NK-92 treated with Interleukin-12 subunit alpha and Interleukin-12 subunit beta, amount 100 ng/mL, for 24 hours (cell line): ENCODE data around the gene LPIN1.

ENCODE experiments used
- DNase-seq: peaks from one replicate; lab custom pipeline; 2025; lab: John Stamatoyannopoulos, UW

The LPIN1 gene

DNA sequence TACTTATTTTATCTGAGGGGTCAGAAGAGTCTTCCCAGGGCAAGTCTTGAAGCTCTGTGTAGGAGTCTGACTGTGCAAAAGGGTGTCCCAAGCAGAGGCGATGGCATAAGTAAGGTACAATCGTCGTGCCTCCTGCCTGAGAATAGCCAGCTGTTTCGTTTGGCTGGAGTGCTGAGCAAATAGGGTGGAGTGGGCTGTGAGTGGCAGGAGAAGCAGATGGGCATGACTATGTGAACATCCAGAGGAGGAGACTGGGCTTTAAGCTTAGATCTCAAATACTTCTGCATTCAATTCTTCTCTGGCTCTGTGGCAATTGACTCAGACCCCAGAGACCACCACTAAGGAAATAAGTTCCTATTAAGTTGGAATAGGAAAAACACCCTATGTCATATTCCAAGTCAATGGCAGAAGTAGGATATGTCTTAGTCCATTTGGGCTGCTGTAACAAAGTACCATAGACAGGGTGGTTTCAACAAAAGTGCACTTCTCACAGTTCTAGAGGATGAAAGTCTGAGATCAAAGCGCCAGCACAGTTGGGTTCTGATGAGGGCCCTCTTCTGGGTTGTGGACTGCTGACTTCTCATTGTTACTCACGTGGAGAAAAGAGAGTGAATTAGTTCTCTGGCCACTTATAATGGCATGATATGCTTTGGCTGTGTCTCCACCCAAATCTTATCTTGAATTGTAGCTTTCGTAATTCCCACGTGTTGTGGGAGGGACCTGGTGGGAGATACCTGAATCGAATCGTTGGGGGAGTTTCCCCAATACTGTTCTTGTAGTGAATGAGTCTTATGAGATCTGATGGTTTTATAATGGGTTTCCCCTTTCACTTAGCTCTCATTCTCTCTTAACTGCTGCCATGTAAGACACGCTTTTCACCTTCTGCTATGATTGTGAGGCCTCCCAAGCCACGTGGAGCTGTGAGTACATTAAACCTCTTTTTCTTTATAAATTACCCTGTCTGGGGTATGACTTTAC lies 120.2 kb downstream of the LPIN1 start:
- no peak for DNase-seq

- no peak for DNase-seq
Observed at GRCh38 chr2:11867926-11868325, 121.5 kb downstream of the LPIN1 start.

GRCh38 chr2:11869391-11869991 lies 123.1 kb downstream of the LPIN1 start:
- no peak for DNase-seq

- no peak for DNase-seq
Observed at GRCh38 chr2:11870064-11870463, 123.6 kb downstream of the LPIN1 start.

DNA sequence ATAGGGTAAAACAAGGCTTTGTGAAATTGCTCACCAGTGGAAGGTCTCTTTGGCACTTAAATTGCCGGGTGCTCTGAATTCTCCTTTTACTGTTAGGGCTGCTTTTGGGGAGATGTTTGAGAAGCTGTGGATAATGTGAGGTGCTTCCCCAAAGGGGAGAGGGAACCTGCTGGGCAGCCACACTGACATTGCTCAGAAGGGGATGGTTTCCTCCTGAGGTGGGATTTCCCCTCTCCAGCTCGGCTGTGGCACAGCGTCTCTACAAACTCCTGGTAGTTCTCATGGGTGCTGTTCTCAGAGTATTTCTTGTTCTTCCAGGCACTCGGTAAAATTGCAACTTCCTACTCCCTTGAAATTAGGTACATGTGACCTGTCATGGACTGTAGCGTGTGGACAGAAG lies 124.2 kb downstream of the LPIN1 start:
- DNase-seq = no peak

DNA sequence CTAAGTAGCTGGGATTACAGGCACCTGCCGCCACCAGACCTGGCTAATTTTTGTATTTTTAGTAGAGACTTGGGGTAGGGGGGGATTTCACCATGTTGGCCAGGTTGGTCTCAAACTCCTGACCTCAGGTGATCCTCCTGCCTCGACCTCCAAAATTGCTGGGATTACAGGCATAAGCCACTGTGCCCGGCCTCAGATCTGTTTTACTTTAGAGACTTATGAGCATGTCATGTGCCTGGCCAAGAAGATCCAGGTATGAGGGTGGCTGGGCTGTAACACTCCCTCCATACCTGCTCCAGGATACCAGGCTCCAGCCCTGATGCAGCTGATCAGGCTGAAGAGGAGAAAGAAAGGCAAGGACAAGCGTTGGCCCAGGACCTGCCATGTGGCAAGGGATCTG lies 125.0 kb downstream of the LPIN1 start:
- DNase-seq = no peak

GRCh38 chr2:11872247-11872947 lies 126.0 kb downstream of the LPIN1 start:
- DNase-seq = no peak

- DNase-seq = no peak
Observed at GRCh38 chr2:11872948-11873269, 126.5 kb downstream of the LPIN1 start.

GRCh38 chr2:11873356-11874154 lies 127.1 kb downstream of the LPIN1 start:
- DNase-seq = no peak

- no peak for DNase-seq
Observed at GRCh38 chr2:11874861-11875260, 128.4 kb downstream of the LPIN1 start.

GRCh38 chr2:11875481-11875880 lies 129.0 kb downstream of the LPIN1 start:
- DNase-seq = no peak

- DNase-seq = no peak
Observed at GRCh38 chr2:11876436-11876835, 130.0 kb downstream of the LPIN1 start.

DNA sequence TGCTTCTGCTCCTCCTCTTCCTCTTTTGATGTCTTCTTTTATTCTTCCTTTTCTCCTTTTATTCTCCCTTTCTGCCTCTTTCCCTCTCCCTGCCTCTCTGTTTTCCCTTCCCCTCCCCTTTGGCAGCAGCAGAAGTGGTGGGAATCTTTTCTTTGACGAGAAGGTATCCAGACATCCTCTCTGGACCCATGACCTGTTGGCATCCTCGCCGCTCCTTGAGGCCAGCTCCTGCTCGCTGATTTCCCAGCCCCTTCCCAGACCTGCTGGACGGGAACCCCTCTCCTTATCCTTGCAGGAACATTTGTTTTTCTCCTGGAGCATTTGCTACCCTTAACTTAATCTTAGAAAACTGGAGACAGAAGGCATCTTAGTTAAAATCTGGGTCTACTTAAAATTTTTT lies 130.5 kb downstream of the LPIN1 start:
- no peak for DNase-seq
